K562 (cell line): ENCODE results near the gene NUP160. TPM values are rescaled to one million over a fixed set of nuclear protein-coding genes. Genes with fewer than 3 reads are reported as not detected.

Experiments
- EGR1 ChIP-seq: fragments of 450-650 bp; conservative IDR thresholded peaks from 2 replicates; pipeline ENCODE4 v1.6.1; 2017; ENCODE audit warnings: mild to moderate bottlenecking
- EP400 ChIP-seq: fragments of 450-650 bp; IDR thresholded peaks from 2 replicates; pipeline ENCODE4 v1.6.1; 2017; ENCODE audit warnings: antibody characterized with exemption, mild to moderate bottlenecking, moderate library complexity
- FOXK2 ChIP-seq, 2 experiments: fragments of 450-650 bp; IDR thresholded peaks in 1 of 2; conservative IDR thresholded peaks in 1 of 2; 2 replicates each; pipeline ENCODE4 v1.6.1; 2016; ENCODE audit warnings: low read depth in 2 of 2, mild to moderate bottlenecking in 1 of 2
- HDAC8 ChIP-seq: fragments of 450-650 bp; IDR thresholded peaks from 2 replicates; pipeline ENCODE4 v1.6.1; 2016; ENCODE audit warnings: mild to moderate bottlenecking, missing genetic modification characterization, moderate library complexity, missing compliant biosample characterization
- MBD2 ChIP-seq: sonication (generic); IDR thresholded peaks from 2 replicates; pipeline ENCODE4 v1.6.1; 2016; ENCODE audit warnings: low read depth, borderline replicate concordance
- RFX7 ChIP-seq: fragments of 250-450 bp; sonication (Bioruptor Pico); IDR thresholded peaks from 2 replicates; pipeline ENCODE4 v1.5.1; 2021; ENCODE audit warnings: mild to moderate bottlenecking
- ZC3H8 ChIP-seq: fragments of 450-650 bp; IDR thresholded peaks from 2 replicates; pipeline ENCODE4 v1.6.1; 2017
- polyA plus RNA-seq, 8 experiments: library from polyadenylated mRNA; depleted of rRNA in 4 of 8; stranded (reverse) in 5 of 8; unstranded in 3 of 8; fragments of >200 nt; fragmentation: Nextera tagmentation in 2 of 8; fragmentation: Illumina TruSeq in 1 of 8; extraction: Ambion mirVana in 2 of 8; extraction: Trizol in 1 of 8; gene quantifications; 2 replicates each; pipeline versions ENCODE4 v1.2.1 to v1.2.3, GENCODE V29; 2011 to 2014; ENCODE audit warnings: inconsistent platforms in 1 of 8, missing spikeins in 1 of 8
- total RNA-seq, 7 experiments: library from RNA; depleted of rRNA in 6 of 7; stranded (reverse); fragments of >200 nt in 6 of 7; fragmentation: Illumina TruSeq in 2 of 7; extraction: Trizol in 2 of 7; gene quantifications; 2 replicates each; pipeline versions ENCODE4 v1.2.1 to v1.2.3, GENCODE V29; 2011 to 2021; ENCODE audit warnings: low replicate concordance in 1 of 7
- TF ChIP-seq, protein P1 (sequence below): sonication (generic); formaldehyde crosslinking; IDR thresholded peaks from 2 replicates; pipeline ENCODE4 v1.8.0; 2023; ENCODE audit warnings: mild to moderate bottlenecking, missing genetic modification reagents
- TF ChIP-seq, protein P2 (sequence below): sonication (generic); formaldehyde crosslinking; IDR thresholded peaks from 2 replicates; pipeline ENCODE4 v1.8.0; 2022; ENCODE audit warnings: mild to moderate bottlenecking, missing genetic modification reagents
- TF ChIP-seq, protein P3 (sequence below): sonication (generic); formaldehyde crosslinking; IDR thresholded peaks from 2 replicates; pipeline ENCODE4 v1.8.0; 2022; ENCODE audit warnings: mild to moderate bottlenecking, missing genetic modification reagents
- TF ChIP-seq, protein P4 (sequence below), 3 experiments: fragments of 200-800 bp in 1 of 3; fragments of 250-450 bp in 1 of 3; fragments of 450-650 bp in 1 of 3; sonication (Bioruptor Pico) in 1 of 3; sonication (Bioruptor generic) in 1 of 3; formaldehyde crosslinking in 1 of 3; IDR thresholded peaks; 2 replicates each; pipeline versions ENCODE4 v1.6.1 to v1.8.0; 2016 to 2022; ENCODE audit warnings: mild to moderate bottlenecking in 2 of 3, missing genetic modification characterization in 2 of 3, missing compliant biosample characterization in 1 of 3, moderate library complexity in 1 of 3
- TF ChIP-seq, protein P5 (sequence below): fragments of 450-650 bp; formaldehyde crosslinking; IDR thresholded peaks from 2 replicates; pipeline ENCODE4 v1.4.0; 2020; ENCODE audit warnings: mild to moderate bottlenecking, moderate library complexity

NUP160 gene
- total and polyA plus RNA-seq, 9 of the 15 experiments (the other 6 are each of a cell fraction or from before 2014, with no cell fraction given) = 41.5 to 112 (median 65.0) TPM

DNA sequence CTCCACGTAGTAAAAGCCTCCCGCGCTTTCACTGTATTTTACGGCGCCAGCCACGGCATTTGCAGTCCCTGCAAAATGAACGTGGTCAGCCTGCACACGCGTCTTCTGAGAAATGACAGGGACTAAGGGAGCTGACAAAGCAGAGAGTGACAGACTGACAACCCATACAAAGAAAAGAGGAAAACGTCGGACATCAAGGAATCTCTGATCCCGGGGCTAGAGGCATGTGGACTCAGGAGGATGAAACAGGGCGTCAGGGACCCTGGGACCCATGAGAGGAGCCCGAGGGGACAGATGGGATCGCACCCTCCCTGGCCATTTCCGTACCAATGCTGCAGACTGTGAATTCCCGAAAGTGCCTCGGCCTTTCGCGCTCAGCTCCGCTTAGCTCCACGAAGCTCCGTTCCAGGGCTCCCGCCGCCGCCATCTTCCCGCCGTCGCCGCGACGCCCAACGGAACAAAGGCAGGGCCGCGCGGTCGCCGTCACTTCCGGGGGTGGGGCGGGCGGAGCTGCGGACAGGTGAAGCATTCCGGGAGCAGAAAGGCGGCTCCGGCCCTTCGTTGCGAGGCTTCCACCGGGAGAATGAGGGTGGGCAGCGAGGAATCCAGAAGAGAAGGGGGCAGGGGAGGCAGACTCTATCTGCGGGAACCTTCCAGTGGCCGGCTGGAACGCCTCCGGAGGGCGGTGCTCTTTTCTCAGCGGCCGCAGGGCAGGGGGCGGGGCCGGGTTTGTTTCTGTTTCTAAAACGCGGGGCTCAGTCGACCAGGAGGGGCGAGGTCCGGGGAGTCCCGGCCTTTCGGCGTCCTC is at the start of gene NUP160 (continued):
- TF ChIP-seq, protein P1, sequence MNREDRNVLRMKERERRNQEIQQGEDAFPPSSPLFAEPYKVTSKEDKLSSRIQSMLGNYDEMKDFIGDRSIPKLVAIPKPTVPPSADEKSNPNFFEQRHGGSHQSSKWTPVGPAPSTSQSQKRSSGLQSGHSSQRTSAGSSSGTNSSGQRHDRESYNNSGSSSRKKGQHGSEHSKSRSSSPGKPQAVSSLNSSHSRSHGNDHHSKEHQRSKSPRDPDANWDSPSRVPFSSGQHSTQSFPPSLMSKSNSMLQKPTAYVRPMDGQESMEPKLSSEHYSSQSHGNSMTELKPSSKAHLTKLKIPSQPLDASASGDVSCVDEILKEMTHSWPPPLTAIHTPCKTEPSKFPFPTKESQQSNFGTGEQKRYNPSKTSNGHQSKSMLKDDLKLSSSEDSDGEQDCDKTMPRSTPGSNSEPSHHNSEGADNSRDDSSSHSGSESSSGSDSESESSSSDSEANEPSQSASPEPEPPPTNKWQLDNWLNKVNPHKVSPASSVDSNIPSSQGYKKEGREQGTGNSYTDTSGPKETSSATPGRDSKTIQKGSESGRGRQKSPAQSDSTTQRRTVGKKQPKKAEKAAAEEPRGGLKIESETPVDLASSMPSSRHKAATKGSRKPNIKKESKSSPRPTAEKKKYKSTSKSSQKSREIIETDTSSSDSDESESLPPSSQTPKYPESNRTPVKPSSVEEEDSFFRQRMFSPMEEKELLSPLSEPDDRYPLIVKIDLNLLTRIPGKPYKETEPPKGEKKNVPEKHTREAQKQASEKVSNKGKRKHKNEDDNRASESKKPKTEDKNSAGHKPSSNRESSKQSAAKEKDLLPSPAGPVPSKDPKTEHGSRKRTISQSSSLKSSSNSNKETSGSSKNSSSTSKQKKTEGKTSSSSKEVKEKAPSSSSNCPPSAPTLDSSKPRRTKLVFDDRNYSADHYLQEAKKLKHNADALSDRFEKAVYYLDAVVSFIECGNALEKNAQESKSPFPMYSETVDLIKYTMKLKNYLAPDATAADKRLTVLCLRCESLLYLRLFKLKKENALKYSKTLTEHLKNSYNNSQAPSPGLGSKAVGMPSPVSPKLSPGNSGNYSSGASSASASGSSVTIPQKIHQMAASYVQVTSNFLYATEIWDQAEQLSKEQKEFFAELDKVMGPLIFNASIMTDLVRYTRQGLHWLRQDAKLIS (CRISPR knock-in tag) = peak; percentile 90
- TF ChIP-seq, protein P2, sequence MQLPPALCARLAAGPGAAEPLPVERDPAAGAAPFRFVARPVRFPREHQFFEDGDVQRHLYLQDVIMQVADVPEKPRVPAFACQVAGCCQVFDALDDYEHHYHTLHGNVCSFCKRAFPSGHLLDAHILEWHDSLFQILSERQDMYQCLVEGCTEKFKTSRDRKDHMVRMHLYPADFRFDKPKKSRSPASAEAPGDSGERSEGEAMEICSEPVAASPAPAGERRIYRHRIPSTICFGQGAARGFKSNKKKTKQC (CRISPR knock-in tag) = no peak
- TF ChIP-seq HDAC8 (tag) = no peak
- peak; percentile 94 for TF ChIP-seq EP400
- TF ChIP-seq, protein P3, sequence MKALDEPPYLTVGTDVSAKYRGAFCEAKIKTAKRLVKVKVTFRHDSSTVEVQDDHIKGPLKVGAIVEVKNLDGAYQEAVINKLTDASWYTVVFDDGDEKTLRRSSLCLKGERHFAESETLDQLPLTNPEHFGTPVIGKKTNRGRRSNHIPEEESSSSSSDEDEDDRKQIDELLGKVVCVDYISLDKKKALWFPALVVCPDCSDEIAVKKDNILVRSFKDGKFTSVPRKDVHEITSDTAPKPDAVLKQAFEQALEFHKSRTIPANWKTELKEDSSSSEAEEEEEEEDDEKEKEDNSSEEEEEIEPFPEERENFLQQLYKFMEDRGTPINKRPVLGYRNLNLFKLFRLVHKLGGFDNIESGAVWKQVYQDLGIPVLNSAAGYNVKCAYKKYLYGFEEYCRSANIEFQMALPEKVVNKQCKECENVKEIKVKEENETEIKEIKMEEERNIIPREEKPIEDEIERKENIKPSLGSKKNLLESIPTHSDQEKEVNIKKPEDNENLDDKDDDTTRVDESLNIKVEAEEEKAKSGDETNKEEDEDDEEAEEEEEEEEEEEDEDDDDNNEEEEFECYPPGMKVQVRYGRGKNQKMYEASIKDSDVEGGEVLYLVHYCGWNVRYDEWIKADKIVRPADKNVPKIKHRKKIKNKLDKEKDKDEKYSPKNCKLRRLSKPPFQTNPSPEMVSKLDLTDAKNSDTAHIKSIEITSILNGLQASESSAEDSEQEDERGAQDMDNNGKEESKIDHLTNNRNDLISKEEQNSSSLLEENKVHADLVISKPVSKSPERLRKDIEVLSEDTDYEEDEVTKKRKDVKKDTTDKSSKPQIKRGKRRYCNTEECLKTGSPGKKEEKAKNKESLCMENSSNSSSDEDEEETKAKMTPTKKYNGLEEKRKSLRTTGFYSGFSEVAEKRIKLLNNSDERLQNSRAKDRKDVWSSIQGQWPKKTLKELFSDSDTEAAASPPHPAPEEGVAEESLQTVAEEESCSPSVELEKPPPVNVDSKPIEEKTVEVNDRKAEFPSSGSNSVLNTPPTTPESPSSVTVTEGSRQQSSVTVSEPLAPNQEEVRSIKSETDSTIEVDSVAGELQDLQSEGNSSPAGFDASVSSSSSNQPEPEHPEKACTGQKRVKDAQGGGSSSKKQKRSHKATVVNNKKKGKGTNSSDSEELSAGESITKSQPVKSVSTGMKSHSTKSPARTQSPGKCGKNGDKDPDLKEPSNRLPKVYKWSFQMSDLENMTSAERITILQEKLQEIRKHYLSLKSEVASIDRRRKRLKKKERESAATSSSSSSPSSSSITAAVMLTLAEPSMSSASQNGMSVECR (CRISPR knock-in tag) = peak; percentile 76; the same call in 1 of the 2 replicates
- TF ChIP-seq ZC3H8 = no peak
- TF ChIP-seq MBD2 = peak; percentile 72
- TF ChIP-seq, protein P4, sequence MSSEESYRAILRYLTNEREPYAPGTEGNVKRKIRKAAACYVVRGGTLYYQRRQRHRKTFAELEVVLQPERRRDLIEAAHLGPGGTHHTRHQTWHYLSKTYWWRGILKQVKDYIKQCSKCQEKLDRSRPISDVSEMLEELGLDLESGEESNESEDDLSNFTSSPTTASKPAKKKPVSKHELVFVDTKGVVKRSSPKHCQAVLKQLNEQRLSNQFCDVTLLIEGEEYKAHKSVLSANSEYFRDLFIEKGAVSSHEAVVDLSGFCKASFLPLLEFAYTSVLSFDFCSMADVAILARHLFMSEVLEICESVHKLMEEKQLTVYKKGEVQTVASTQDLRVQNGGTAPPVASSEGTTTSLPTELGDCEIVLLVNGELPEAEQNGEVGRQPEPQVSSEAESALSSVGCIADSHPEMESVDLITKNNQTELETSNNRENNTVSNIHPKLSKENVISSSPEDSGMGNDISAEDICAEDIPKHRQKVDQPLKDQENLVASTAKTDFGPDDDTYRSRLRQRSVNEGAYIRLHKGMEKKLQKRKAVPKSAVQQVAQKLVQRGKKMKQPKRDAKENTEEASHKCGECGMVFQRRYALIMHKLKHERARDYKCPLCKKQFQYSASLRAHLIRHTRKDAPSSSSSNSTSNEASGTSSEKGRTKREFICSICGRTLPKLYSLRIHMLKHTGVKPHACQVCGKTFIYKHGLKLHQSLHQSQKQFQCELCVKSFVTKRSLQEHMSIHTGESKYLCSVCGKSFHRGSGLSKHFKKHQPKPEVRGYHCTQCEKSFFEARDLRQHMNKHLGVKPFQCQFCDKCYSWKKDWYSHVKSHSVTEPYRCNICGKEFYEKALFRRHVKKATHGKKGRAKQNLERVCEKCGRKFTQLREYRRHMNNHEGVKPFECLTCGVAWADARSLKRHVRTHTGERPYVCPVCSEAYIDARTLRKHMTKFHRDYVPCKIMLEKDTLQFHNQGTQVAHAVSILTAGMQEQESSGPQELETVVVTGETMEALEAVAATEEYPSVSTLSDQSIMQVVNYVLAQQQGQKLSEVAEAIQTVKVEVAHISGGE (CRISPR knock-in tag; IDR thresholded peaks at IDR 0.05) = peak in 2 of 3 experiments; percentile 58 to 85; a peak in 4 of 6 replicates
- TF ChIP-seq FOXK2 (conservative IDR thresholded peaks at IDR 0.05 in 1 of 2, IDR thresholded peaks at IDR 0.05 in 1 of 2; ENCODE audit: low read depth in 2 of 2) = no peak; a peak in 2 of 4 replicates
- TF ChIP-seq, protein P5, sequence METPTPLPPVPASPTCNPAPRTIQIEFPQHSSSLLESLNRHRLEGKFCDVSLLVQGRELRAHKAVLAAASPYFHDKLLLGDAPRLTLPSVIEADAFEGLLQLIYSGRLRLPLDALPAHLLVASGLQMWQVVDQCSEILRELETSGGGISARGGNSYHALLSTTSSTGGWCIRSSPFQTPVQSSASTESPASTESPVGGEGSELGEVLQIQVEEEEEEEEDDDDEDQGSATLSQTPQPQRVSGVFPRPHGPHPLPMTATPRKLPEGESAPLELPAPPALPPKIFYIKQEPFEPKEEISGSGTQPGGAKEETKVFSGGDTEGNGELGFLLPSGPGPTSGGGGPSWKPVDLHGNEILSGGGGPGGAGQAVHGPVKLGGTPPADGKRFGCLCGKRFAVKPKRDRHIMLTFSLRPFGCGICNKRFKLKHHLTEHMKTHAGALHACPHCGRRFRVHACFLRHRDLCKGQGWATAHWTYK (CRISPR knock-in tag) = no peak
- TF ChIP-seq EGR1 = no peak; the same call in 1 of the 2 replicates
- TF ChIP-seq RFX7 (CRISPR knock-in tag) = no peak
